IMR-90 (cell line): ENCODE measurements around the gene SYCP1. TPM values are rescaled to one million over a fixed set of nuclear protein-coding genes. Genes with fewer than 3 reads are reported as not detected.
"Not testable (repeated sequence)": the region's sequence is repeated elsewhere in the genome, so short reads cannot be mapped to it uniquely, and the experiment has no call there.

Experiments used
- ATAC-seq: fragments of 200-7000 bp; cut with Tn5 transposase; 2 replicates; pipeline ENCODE4 v1.9.1; 2020; ENCODE audit warnings: low read depth, mild to moderate bottlenecking, moderate library complexity
- BruUV-seq: library from RNA; stranded (reverse); fragments of 400-500 nt; replicated peaks from 2 replicates; lab custom pipeline; 2021; lab: Mats Ljungman, UMichigan
- CTCF ChIA-PET: fragments of 300-600 bp; formaldehyde crosslinking; extraction: SDS; loops from one replicate; lab custom pipeline; 2021; ENCODE audit warnings: antibody characterized with exemption; lab: Yijun Ruan, JAX
- POLR2A ChIA-PET: fragments of 300-600 bp; sonication (Branson Sonifier 250); formaldehyde crosslinking; loops from one replicate; lab custom pipeline; 2022; ENCODE audit warnings: antibody characterized with exemption; ENCODE audit not compliant: unreplicated experiment; lab: Charles Lee
- DNase-seq: peaks from one replicate; pipeline ENCODE4 v3.0.0; 2013
- H2AFZ ChIP-seq: replicated peaks from 2 replicates; pipeline ENCODE3; 2013; ENCODE audit warnings: low read length, mild to moderate bottlenecking; ENCODE audit not compliant: poor library complexity
- H2AK5ac ChIP-seq: 2 replicates; pipeline ENCODE4 v1.6.1; 2013; ENCODE audit warnings: low read depth, low read length, inconsistent platforms
- H2AK9ac ChIP-seq: replicated peaks from 2 replicates; pipeline ENCODE3; 2013; ENCODE audit warnings: mild to moderate bottlenecking, low read depth, low read length, moderate library complexity; ENCODE audit not compliant: poor library complexity
- H2BK120ac ChIP-seq: 2 replicates; pipeline ENCODE4 v1.6.1; 2013; ENCODE audit warnings: low read depth, low read length, inconsistent platforms
- H2BK15ac ChIP-seq: 3 replicates; pipeline ENCODE4 v1.6.1; 2013; ENCODE audit warnings: low read depth, low read length, inconsistent platforms
- H2BK20ac ChIP-seq: 2 replicates; pipeline ENCODE4 v1.6.1; 2013; ENCODE audit warnings: low read depth, mild to moderate bottlenecking, inconsistent platforms, low read length, moderate library complexity
- H2BK5ac ChIP-seq: 2 replicates; pipeline ENCODE4 v1.6.1; 2013; ENCODE audit warnings: mild to moderate bottlenecking, low read depth, low read length, inconsistent platforms; ENCODE audit not compliant: poor library complexity, severe bottlenecking
- H3K14ac ChIP-seq: replicated peaks from 2 replicates; pipeline ENCODE4 v1.6.1; 2013; ENCODE audit warnings: low read depth, low read length, inconsistent platforms
- H3K18ac ChIP-seq: 2 replicates; pipeline ENCODE4 v1.6.1; 2013; ENCODE audit warnings: low read depth, low read length, control low read depth
- H3K23ac ChIP-seq: 2 replicates; pipeline ENCODE4 v1.6.1; 2013; ENCODE audit warnings: low read depth, low read length, inconsistent platforms
- H3K27ac ChIP-seq: 2 replicates; pipeline ENCODE4 v1.5.1; 2013; ENCODE audit warnings: mild to moderate bottlenecking, control low read depth, low read length; ENCODE audit not compliant: insufficient read depth
- H3K27me3 ChIP-seq: 2 replicates; pipeline ENCODE4 v1.6.1; 2013; ENCODE audit warnings: low read length; ENCODE audit not compliant: control insufficient read depth, insufficient read depth
- H3K36me3 ChIP-seq: 2 replicates; pipeline ENCODE4 v1.6.1; 2013; ENCODE audit warnings: low read length, mixed read lengths; ENCODE audit not compliant: control insufficient read depth, insufficient read depth
- H3K4ac ChIP-seq: 2 replicates; pipeline ENCODE4 v1.6.1; 2013; ENCODE audit warnings: low read depth, low read length, inconsistent platforms
- H3K4me1 ChIP-seq: 2 replicates; pipeline ENCODE4 v1.6.1; 2013; ENCODE audit warnings: low read length, mixed read lengths; ENCODE audit not compliant: control insufficient read depth, insufficient read depth
- H3K4me2 ChIP-seq: 2 replicates; pipeline ENCODE4 v1.6.1; 2013; ENCODE audit warnings: low read depth, mild to moderate bottlenecking, control low read depth, low read length, moderate library complexity
- H3K4me3 ChIP-seq: 2 replicates; pipeline ENCODE4 v1.5.1; 2013; ENCODE audit warnings: low read depth, mild to moderate bottlenecking, control low read depth, low read length, moderate library complexity; ENCODE audit not compliant: insufficient read depth
- H3K56ac ChIP-seq: 2 replicates; pipeline ENCODE4 v1.6.1; 2013; ENCODE audit warnings: low read length, inconsistent platforms; ENCODE audit not compliant: insufficient read depth; ENCODE audit errors: extremely low read depth
- H3K79me1 ChIP-seq, 2 experiments: 2 replicates each; pipeline ENCODE4 v1.6.1; 2013; ENCODE audit warnings: low read length in 2 of 2, inconsistent platforms in 1 of 2, low read depth in 1 of 2
- H3K9ac ChIP-seq: 2 replicates; pipeline ENCODE4 v1.6.1; 2013; ENCODE audit warnings: low read depth, low read length, control low read depth
- H3K9me1 ChIP-seq: 2 replicates; pipeline ENCODE4 v1.6.1; 2013; ENCODE audit warnings: low read length, inconsistent platforms; ENCODE audit not compliant: insufficient read depth
- H3K9me3 ChIP-seq: 2 replicates; pipeline ENCODE4 v1.6.1; 2013; ENCODE audit warnings: low read length; ENCODE audit not compliant: control insufficient read depth, insufficient read depth
- H4K20me1 ChIP-seq: 2 replicates; pipeline ENCODE4 v1.6.1; 2013; ENCODE audit warnings: low read length, inconsistent platforms; ENCODE audit not compliant: insufficient read depth
- H4K5ac ChIP-seq: 2 replicates; pipeline ENCODE4 v1.6.1; 2013; ENCODE audit warnings: mild to moderate bottlenecking, low read depth, low read length, control low read depth
- H4K8ac ChIP-seq, 2 experiments: 2 replicates each; pipeline ENCODE4 v1.6.1; 2013; ENCODE audit warnings: low read depth in 2 of 2, low read length in 2 of 2, control low read depth in 1 of 2, inconsistent platforms in 1 of 2
- H4K91ac ChIP-seq: 2 replicates; pipeline ENCODE4 v1.6.1; 2013; ENCODE audit warnings: low read depth, low read length, inconsistent platforms; ENCODE audit not compliant: insufficient read depth
- WGBS, 2 experiments: methylation state at CpG; one replicate each; pipeline versions ENCODE4 v1.1.5 to v1.1.7; 2013; ENCODE audit warnings: missing lambda C conversion rate in 2 of 2; ENCODE audit not compliant: insufficient read length in 1 of 2; ENCODE audit errors: extremely low coverage in 2 of 2; 5-methylcytosine and 5-hydroxymethylcytosine counted together
- dilution Hi-C: fragments of 300-500 bp; cut with HindIII; formaldehyde crosslinking; loops from one replicate; pipeline ENCODE4 v1.14.3; 2018; ENCODE audit warnings: low sequenced_read_pairs; ENCODE audit not compliant: unreplicated experiment
- in situ Hi-C: fragments of 300-500 bp; cut with MboI; formaldehyde crosslinking; loops from 3 replicates; pipeline ENCODE4 v1.14.3; 2019; ENCODE audit warnings: low sequenced_read_pairs, inconsistent platforms, mixed read lengths
- intact Hi-C: fragments of 100-400 bp; cut with micrococcal nuclease; formaldehyde crosslinking; loops from 2 replicates; pipeline ENCODE4 v1.10.0; 2022
- polyA plus RNA-seq, 3 experiments: library from polyadenylated mRNA; depleted of rRNA; stranded (reverse); fragments of >200 nt; gene quantifications; 2 replicates each; pipeline ENCODE4 v1.2.3, GENCODE V29; 2012; ENCODE audit warnings: low replicate concordance in 1 of 3
- total RNA-seq: library from RNA; depleted of rRNA; stranded (reverse); fragments of >200 nt; gene quantifications from 2 replicates; pipeline ENCODE4 v1.2.3, GENCODE V29; 2012

SYCP1 gene
- total and polyA plus RNA-seq, 2 of the 4 experiments (the other 2 are of a cell fraction): not detected

DNA sequence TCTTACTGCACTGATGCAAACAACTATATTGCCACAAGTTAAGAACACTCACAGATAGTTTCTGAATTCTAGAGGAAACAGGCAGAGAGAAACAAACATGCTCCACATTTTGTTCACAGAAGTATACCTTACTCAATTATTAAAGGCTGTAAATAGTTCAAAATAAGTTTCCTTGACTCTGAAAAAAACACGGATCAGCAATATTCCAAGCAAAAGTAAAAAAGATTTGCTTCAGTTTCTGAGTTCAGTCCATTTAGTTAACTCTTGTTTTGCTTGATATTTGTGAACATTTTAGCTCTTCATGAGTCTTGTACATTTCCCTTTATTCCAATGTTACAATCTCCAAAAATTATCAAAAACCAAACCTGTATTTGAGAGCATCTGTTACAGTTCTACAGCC, 24.6 kb upstream of the SYCP1 start:
- H3K79me1 ChIP-seq, H2BK120ac ChIP-seq, H2AK9ac ChIP-seq, H3K4me2 ChIP-seq, H2BK5ac ChIP-seq, H4K91ac ChIP-seq, H3K9me1 ChIP-seq, H4K5ac ChIP-seq, H3K9ac ChIP-seq, H3K23ac ChIP-seq, H3K4me1 ChIP-seq, H3K56ac ChIP-seq, H3K4me3 ChIP-seq, H3K4ac ChIP-seq, in situ Hi-C loops, H3K27me3 ChIP-seq, POLR2A ChIA-PET, H2AFZ ChIP-seq, H3K27ac ChIP-seq, H3K9me3 ChIP-seq, H3K18ac ChIP-seq, H2AK5ac ChIP-seq, BruUV-seq, intact Hi-C loops, H3K14ac ChIP-seq, H3K36me3 ChIP-seq, H4K8ac ChIP-seq, ATAC-seq, dilution Hi-C loops, DNase-seq, H2BK15ac ChIP-seq, H2BK20ac ChIP-seq, H4K20me1 ChIP-seq, CTCF ChIA-PET: not testable (repeated sequence)
- no CpG with 5 or more reads among the region's 1 CpG for WGBS, 2 experiments
